H1 (cell line): Measurements from ENCODE around the gene BCAS3. TPM values are rescaled to one million over a fixed set of nuclear protein-coding genes. Genes with fewer than 3 reads are reported as not detected.

ENCODE experiments used
- GTF2F1 ChIP-seq: IDR thresholded peaks from 2 replicates; pipeline ENCODE4 v1.6.1; 2012; ENCODE audit warnings: low read depth, low read length, improper control_type of control experiment, borderline replicate concordance
- POLR2AphosphoS5 ChIP-seq: IDR thresholded peaks from 2 replicates; pipeline ENCODE4 v1.6.1; 2011; ENCODE audit warnings: low read depth, low read length
- RXRA ChIP-seq: IDR thresholded peaks from 2 replicates; pipeline ENCODE4 v1.6.1; 2011; ENCODE audit warnings: low read depth, mild to moderate bottlenecking, low read length, moderate library complexity; ENCODE audit not compliant: insufficient read depth
- polyA plus RNA-seq, 7 experiments: library from polyadenylated mRNA; depleted of rRNA in 3 of 7; stranded (reverse) in 5 of 7; unstranded in 2 of 7; fragments of >200 nt in 5 of 7; fragments of 200-250 nt in 2 of 7; gene quantifications; 1 replicate in 5 of 7; 2 replicates in 1 of 7; 4 replicates in 1 of 7; pipeline versions ENCODE4 v1.2.1 to v1.2.3, GENCODE V29; 2011 to 2013; ENCODE audit warnings: missing spikeins in 2 of 7, mixed read lengths in 2 of 7
- total RNA-seq: library from RNA; stranded (reverse); fragmentation: NEBNext Ultra II Directional; extraction: Animal tissue kit (Norgen Biotek cat#: 25700); gene quantifications from 2 replicates; pipeline ENCODE4 v1.2.1, GENCODE V29; 2021
- TF ChIP-seq, protein P1 (sequence below), 3 experiments: IDR thresholded peaks; 1 replicate in 2 of 3; 2 replicates in 1 of 3; pipeline versions ENCODE4 v1.5.1 to v1.6.1; 2011; ENCODE audit warnings: low read length in 3 of 3, mild to moderate bottlenecking in 3 of 3, inconsistent platforms in 2 of 3, low read depth in 1 of 3, moderate library complexity in 1 of 3; ENCODE audit not compliant: insufficient read depth in 1 of 3; ENCODE audit errors: control extremely low read depth in 1 of 3

Gene BCAS3
- total and polyA plus RNA-seq, 2 of the 8 experiments (the other 6 are each of a cell fraction or from before 2014, with no cell fraction given): 9.9 to 13.3 TPM

DNA sequence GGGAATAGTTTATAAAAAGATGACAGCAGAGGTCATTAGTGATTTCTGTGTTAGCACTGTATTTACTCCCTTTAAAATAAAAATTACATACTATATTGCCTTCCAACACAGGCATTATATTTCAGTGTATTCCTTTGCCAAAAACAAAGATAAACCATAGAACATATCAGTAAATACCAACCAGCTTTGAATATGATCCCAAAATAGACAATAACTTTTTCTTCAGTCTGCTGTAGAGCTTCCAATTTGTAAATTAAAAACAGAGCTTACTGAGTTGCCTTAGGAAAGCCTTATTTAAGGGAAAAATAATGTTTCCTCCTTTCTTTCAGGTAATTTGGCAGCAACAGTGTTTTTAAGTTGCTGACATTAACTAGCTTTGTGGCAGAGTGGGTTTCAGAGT lies 369.9 kb downstream of the BCAS3 start (continued):
- TF ChIP-seq, protein P1, sequence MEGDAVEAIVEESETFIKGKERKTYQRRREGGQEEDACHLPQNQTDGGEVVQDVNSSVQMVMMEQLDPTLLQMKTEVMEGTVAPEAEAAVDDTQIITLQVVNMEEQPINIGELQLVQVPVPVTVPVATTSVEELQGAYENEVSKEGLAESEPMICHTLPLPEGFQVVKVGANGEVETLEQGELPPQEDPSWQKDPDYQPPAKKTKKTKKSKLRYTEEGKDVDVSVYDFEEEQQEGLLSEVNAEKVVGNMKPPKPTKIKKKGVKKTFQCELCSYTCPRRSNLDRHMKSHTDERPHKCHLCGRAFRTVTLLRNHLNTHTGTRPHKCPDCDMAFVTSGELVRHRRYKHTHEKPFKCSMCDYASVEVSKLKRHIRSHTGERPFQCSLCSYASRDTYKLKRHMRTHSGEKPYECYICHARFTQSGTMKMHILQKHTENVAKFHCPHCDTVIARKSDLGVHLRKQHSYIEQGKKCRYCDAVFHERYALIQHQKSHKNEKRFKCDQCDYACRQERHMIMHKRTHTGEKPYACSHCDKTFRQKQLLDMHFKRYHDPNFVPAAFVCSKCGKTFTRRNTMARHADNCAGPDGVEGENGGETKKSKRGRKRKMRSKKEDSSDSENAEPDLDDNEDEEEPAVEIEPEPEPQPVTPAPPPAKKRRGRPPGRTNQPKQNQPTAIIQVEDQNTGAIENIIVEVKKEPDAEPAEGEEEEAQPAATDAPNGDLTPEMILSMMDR (IDR thresholded peaks at IDR 0.05; ENCODE audit: control extremely low read depth in 1 of 3, insufficient read depth in 1 of 3, low read depth in 1 of 3, low read length in 3 of 3): no peak
- TF ChIP-seq GTF2F1 (no peak), RXRA (no peak), POLR2AphosphoS5 (no peak)
- TF ChIP-seq, all 59 proteins: peak for 0
